ENCODE data around the gene ADGRD2. TPM values are rescaled to one million over a fixed set of nuclear protein-coding genes. Genes with fewer than 3 reads are reported as not detected.

The ADGRD2 gene, protein sequence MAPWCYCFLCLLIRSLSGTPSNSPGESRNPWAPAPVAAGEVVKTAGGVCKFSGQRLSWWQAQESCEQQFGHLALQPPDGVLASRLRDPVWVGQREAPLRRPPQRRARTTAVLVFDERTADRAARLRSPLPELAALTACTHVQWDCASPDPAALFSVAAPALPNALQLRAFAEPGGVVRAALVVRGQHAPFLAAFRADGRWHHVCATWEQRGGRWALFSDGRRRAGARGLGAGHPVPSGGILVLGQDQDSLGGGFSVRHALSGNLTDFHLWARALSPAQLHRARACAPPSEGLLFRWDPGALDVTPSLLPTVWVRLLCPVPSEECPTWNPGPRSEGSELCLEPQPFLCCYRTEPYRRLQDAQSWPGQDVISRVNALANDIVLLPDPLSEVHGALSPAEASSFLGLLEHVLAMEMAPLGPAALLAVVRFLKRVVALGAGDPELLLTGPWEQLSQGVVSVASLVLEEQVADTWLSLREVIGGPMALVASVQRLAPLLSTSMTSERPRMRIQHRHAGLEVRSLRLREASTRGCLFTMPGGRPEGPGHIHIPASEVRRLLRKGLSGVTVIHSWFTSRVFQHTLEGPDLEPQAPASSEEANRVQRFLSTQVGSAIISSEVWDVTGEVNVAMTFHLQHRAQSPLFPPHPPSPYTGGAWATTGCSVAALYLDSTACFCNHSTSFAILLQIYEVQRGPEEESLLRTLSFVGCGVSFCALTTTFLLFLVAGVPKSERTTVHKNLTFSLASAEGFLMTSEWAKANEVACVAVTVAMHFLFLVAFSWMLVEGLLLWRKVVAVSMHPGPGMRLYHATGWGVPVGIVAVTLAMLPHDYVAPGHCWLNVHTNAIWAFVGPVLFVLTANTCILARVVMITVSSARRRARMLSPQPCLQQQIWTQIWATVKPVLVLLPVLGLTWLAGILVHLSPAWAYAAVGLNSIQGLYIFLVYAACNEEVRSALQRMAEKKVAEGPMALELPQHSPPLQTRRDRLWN
- not detected in 5 replicates for total RNA-seq (2022; extraction: Qiagen RNA extraction; ENCODE audit: low read depth)

GRCh38 chr9:124450241-124450924 is at the start of gene ADGRD2:
Gene ADGRD2 (plus strand): TSS chr9:124450451. CDS start chr9:124451667, 1,216 bp downstream.

DNA sequence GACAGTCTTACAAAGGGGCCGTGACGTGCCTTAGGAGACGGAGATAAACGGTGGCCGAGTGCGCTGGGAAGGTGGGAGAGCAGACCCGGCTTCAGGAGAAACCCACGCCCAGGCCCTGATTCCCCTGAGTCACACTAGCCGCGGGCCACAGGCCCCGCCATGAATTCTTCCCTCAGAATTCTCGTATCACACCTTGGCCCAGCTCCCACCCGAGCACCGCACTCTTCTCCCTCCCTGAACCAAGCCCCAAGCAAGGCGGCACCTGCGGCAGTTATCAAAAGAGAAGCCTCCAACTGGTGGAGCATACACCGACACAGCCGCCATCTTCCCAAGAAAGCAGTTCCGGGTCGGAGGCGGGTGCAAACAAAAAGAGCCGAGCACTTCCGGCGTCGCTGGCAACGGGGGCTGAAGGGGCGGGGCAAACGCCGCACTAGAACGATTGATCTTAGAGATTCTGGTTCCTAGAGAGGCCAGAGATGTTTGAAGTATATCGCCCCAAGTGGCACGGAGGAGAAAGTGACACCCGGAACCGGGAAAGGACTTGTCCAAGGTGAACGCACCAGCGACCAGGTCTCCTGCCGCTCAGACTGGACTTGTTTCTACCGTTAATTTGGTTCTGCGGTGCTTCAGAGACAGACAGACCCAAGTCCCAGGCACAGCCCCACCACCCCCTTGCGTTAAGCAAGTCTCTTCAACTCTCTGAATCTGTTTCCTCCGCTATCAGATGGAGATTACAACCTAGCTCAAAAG is 35.0 kb upstream of the ADGRD2 start, which contains the start of gene PSMB7:
Gene PSMB7, minus strand, starts transcription at position 341 of the 750 bp plus-strand sequence. Its CDS starts 17 bp downstream, at position 324.

GRCh38 chr9:124506931-124507879 is 57.0 kb downstream of the ADGRD2 start, which contains the start of gene NR5A1:
Gene NR5A1 (minus strand): TSS chr9:124507399. CDS start chr9:124503395, 4,004 bp downstream.

Other genes starting within 250 kb of the ADGRD2 start
- 63.5 to 76.4 TPM (median 70.6 TPM) in 5 replicates for gene NEK6, start 192.5 kb upstream of the ADGRD2 start, total RNA-seq (2022; extraction: Qiagen RNA extraction; ENCODE audit: low read depth)
- 308 to 376 TPM (median 328 TPM) in 5 replicates for gene PSMB7, start 35.0 kb upstream of the ADGRD2 start, total RNA-seq (2022; extraction: Qiagen RNA extraction; ENCODE audit: low read depth)
- gene NR5A1, start 56.9 kb downstream of the ADGRD2 start, total RNA-seq (2022; extraction: Qiagen RNA extraction; ENCODE audit: low read depth), result 0.05 to 0.10 TPM (median 0.07 TPM) in 5 replicates